Loucy (cell line): ENCODE results near the gene DHX29.

Experiments used
- H2AFZ ChIP-seq: fragments of 200-600 bp; sonication (generic); 2 replicates; pipeline ENCODE4 v1.6.0; 2016; ENCODE audit warnings: antibody characterized with exemption, mild to moderate bottlenecking, low read length, moderate library complexity
- H3F3A ChIP-seq: fragments of 200-600 bp; 2 replicates; pipeline ENCODE4 v1.6.0; 2016; ENCODE audit warnings: antibody characterized with exemption, low read depth, mild to moderate bottlenecking
- H3K27me3 ChIP-seq: fragments of 200-600 bp; sonication (generic); 2 replicates; pipeline ENCODE4 v1.6.1; 2014; ENCODE audit warnings: low read length, mild to moderate bottlenecking; ENCODE audit not compliant: insufficient read depth, poor library complexity, severe bottlenecking
- H3K36me3 ChIP-seq: fragments of 200-600 bp; sonication (generic); 2 replicates; pipeline ENCODE4 v1.6.1; 2016; ENCODE audit warnings: low read length; ENCODE audit not compliant: insufficient read depth
- H3K4me1 ChIP-seq: fragments of 200-600 bp; sonication (generic); 2 replicates; pipeline ENCODE4 v1.5.1; 2014; ENCODE audit warnings: low read length, mild to moderate bottlenecking; ENCODE audit not compliant: insufficient read depth, poor library complexity, severe bottlenecking
- H3K4me2 ChIP-seq: fragments of 200-600 bp; sonication (generic); 2 replicates; pipeline ENCODE4 v1.6.0; 2014; ENCODE audit warnings: antibody characterized with exemption, low read length, low read depth, mild to moderate bottlenecking; ENCODE audit not compliant: poor library complexity, severe bottlenecking
- H3K4me3 ChIP-seq: fragments of 200-600 bp; sonication (generic); 2 replicates; pipeline ENCODE4 v1.5.1; 2014; ENCODE audit warnings: low read length, mild to moderate bottlenecking, mixed read lengths; ENCODE audit not compliant: poor library complexity, severe bottlenecking
- H3K79me2 ChIP-seq: fragments of 200-600 bp; sonication (generic); 2 replicates; pipeline ENCODE4 v1.6.1; 2014; ENCODE audit warnings: low read length; ENCODE audit not compliant: insufficient read depth
- H3K9ac ChIP-seq: fragments of 200-600 bp; sonication (generic); 2 replicates; pipeline ENCODE4 v1.6.0; 2014; ENCODE audit warnings: mild to moderate bottlenecking, low read depth, low read length, moderate library complexity; ENCODE audit not compliant: poor library complexity, severe bottlenecking
- H3K9me2 ChIP-seq: fragments of 200-600 bp; sonication (generic); replicated peaks from 2 replicates; pipeline ENCODE4 v1.6.1; 2016; ENCODE audit warnings: low read depth, low read length, mixed read lengths
- H3K9me3 ChIP-seq: fragments of 200-600 bp; sonication (generic); 2 replicates; pipeline ENCODE4 v1.6.1; 2014; ENCODE audit warnings: mild to moderate bottlenecking, antibody characterized with exemption, low read length, low read depth; ENCODE audit not compliant: insufficient read depth
- H4K20me1 ChIP-seq: fragments of 200-600 bp; sonication (generic); 2 replicates; pipeline ENCODE4 v1.6.0; 2014; ENCODE audit warnings: antibody characterized with exemption, low read length, mild to moderate bottlenecking; ENCODE audit not compliant: insufficient read depth, poor library complexity, severe bottlenecking
- EZH2phosphoT487 ChIP-seq: fragments of 200-600 bp; IDR thresholded peaks from 2 replicates; pipeline ENCODE4 v1.6.1; 2018; ENCODE audit warnings: antibody characterized with exemption, mild to moderate bottlenecking, moderate library complexity, borderline replicate concordance
- TF ChIP-seq, protein P1 (sequence below): fragments of 200-600 bp; sonication (generic); conservative IDR thresholded peaks from 2 replicates; pipeline ENCODE4 v1.5.1; 2014; ENCODE audit warnings: mild to moderate bottlenecking, antibody characterized with exemption, low read length

The DHX29 gene

GRCh38 chr5:55344392-55344992 lies 37.0 kb upstream of the DHX29 start:
- Histone ChIP-seq H3K4me2 (no peak overlapping the region), H3K27me3 (no peaks in the 10 kb centered on the region), H4K20me1 (peaks cover 4% of the 10 kb centered on the region), H3K9ac (no peak overlapping the region), H3K36me3 (peaks cover 95% of the 10 kb centered on the region), H3K9me3 (no peaks in the 10 kb centered on the region; the same call in 1 of the 2 replicates), H2AFZ (no peak overlapping the region), H3K4me3 (no peak overlapping the region), H3K79me2 (peaks cover 10% of the 10 kb centered on the region; the same call in 1 of the 2 replicates), H3K4me1 (no peaks in the 10 kb centered on the region), H3K9me2 (no peaks in the 10 kb centered on the region), H3F3A (no peaks in the 10 kb centered on the region)
- TF ChIP-seq EZH2phosphoT487, result no peak
- TF ChIP-seq, protein P1, sequence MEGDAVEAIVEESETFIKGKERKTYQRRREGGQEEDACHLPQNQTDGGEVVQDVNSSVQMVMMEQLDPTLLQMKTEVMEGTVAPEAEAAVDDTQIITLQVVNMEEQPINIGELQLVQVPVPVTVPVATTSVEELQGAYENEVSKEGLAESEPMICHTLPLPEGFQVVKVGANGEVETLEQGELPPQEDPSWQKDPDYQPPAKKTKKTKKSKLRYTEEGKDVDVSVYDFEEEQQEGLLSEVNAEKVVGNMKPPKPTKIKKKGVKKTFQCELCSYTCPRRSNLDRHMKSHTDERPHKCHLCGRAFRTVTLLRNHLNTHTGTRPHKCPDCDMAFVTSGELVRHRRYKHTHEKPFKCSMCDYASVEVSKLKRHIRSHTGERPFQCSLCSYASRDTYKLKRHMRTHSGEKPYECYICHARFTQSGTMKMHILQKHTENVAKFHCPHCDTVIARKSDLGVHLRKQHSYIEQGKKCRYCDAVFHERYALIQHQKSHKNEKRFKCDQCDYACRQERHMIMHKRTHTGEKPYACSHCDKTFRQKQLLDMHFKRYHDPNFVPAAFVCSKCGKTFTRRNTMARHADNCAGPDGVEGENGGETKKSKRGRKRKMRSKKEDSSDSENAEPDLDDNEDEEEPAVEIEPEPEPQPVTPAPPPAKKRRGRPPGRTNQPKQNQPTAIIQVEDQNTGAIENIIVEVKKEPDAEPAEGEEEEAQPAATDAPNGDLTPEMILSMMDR, result peak; percentile 94

GRCh38 chr5:55343609-55344008 lies 36.1 kb upstream of the DHX29 start:
- Histone ChIP-seq H3K79me2 (peaks cover 19% of the 10 kb centered on the region), H3K4me1 (no peaks in the 10 kb centered on the region), H3F3A (no peaks in the 10 kb centered on the region), H2AFZ (no peak overlapping the region), H3K36me3 (peaks cover 88% of the 10 kb centered on the region), H3K4me2 (no peak overlapping the region), H4K20me1 (peaks cover 4% of the 10 kb centered on the region), H3K27me3 (no peaks in the 10 kb centered on the region), H3K9me3 (no peaks in the 10 kb centered on the region; the same call in 1 of the 2 replicates), H3K4me3 (no peak overlapping the region), H3K9me2 (no peaks in the 10 kb centered on the region), H3K9ac (no peak overlapping the region)
- TF ChIP-seq, protein P1, result no peak
- no peak for TF ChIP-seq EZH2phosphoT487

DNA sequence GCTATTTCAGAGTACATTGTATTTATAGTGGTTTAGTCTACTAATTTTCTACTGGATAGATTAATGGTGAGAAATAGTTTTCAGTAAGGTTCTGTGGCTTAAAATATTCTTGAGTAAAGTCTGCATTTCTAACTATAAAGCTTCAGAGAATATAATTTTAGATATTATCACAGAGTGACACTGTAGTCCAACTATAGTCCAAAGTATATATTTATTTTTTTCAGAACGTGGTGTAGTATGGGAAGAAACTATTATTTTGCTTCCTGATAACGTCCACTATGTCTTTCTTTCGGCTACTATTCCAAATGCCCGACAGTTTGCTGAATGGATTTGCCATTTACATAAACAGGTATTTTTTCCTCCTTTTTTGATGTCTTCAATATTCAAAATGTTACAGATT lies 35.6 kb upstream of the DHX29 start:
- Histone ChIP-seq H3K79me2 (peaks cover 22% of the 10 kb centered on the region), H3K9me3 (no peaks in the 10 kb centered on the region; the same call in 1 of the 2 replicates), H4K20me1 (peaks cover 8% of the 10 kb centered on the region), H2AFZ (no peak overlapping the region), H3F3A (no peaks in the 10 kb centered on the region), H3K27me3 (no peaks in the 10 kb centered on the region), H3K4me2 (no peak overlapping the region), H3K4me1 (no peaks in the 10 kb centered on the region), H3K36me3 (peaks cover 83% of the 10 kb centered on the region), H3K9me2 (no peaks in the 10 kb centered on the region), H3K4me3 (no peak overlapping the region), H3K9ac (no peak overlapping the region)
- no peak for TF ChIP-seq EZH2phosphoT487
- TF ChIP-seq, protein P1, result no peak
